ENCODE measurements around the gene AKR1C3.

Gene AKR1C3

DNA sequence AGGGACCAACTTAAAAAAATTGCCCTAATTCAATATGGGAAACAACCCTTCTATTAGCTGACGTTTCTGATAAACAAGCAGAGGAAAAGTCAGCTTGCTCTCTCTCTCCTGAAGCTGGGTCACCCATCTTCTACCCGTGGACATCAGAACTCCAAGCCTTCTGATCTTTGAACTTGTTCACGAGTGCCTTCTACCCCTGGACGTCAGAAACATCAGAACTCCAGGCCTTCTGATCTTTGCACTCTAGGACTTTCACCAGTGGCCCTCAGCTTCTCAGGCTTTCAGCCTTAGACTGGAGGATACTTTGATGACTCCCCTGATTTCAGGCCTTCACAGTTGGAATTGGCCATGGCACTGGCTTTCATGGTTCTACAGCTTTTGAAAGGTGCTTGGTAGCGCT lies 48.9 kb downstream of the AKR1C3 start:
- TF ChIP-seq, protein P1, sequence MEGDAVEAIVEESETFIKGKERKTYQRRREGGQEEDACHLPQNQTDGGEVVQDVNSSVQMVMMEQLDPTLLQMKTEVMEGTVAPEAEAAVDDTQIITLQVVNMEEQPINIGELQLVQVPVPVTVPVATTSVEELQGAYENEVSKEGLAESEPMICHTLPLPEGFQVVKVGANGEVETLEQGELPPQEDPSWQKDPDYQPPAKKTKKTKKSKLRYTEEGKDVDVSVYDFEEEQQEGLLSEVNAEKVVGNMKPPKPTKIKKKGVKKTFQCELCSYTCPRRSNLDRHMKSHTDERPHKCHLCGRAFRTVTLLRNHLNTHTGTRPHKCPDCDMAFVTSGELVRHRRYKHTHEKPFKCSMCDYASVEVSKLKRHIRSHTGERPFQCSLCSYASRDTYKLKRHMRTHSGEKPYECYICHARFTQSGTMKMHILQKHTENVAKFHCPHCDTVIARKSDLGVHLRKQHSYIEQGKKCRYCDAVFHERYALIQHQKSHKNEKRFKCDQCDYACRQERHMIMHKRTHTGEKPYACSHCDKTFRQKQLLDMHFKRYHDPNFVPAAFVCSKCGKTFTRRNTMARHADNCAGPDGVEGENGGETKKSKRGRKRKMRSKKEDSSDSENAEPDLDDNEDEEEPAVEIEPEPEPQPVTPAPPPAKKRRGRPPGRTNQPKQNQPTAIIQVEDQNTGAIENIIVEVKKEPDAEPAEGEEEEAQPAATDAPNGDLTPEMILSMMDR (conservative IDR thresholded peaks at IDR 0.05; ENCODE audit: control insufficient read depth, insufficient read depth, low read depth, low read length) = no peak
- H3K4me3 ChIP-seq (ENCODE audit: control insufficient read depth, low read depth, low read length) = no peak overlapping the region
- DNase-seq (ENCODE audit: low read depth) = no peak

DNA sequence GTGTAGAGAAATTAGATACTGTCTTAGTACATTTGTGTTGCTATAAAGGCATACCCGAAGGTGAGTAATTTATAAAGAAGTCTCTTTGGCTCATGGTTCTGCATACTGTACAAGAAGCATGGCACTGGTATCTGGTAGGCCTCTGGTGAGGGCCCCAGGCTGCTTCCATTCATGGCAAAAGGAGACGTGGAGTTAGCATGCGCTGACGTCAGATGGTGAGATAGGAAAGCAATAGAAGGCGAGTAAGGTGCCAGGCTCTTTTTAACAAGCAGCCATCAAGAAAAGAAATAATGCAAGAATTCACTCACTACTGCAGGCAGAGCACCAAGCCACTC lies 52.7 kb downstream of the AKR1C3 start:
- TF ChIP-seq, protein P1 (conservative IDR thresholded peaks at IDR 0.05; ENCODE audit: control insufficient read depth, insufficient read depth, low read depth, low read length) = no peak
- no peak for DNase-seq (ENCODE audit: low read depth)
- H3K4me3 ChIP-seq (ENCODE audit: control insufficient read depth, low read depth, low read length) = no peak overlapping the region

DNA sequence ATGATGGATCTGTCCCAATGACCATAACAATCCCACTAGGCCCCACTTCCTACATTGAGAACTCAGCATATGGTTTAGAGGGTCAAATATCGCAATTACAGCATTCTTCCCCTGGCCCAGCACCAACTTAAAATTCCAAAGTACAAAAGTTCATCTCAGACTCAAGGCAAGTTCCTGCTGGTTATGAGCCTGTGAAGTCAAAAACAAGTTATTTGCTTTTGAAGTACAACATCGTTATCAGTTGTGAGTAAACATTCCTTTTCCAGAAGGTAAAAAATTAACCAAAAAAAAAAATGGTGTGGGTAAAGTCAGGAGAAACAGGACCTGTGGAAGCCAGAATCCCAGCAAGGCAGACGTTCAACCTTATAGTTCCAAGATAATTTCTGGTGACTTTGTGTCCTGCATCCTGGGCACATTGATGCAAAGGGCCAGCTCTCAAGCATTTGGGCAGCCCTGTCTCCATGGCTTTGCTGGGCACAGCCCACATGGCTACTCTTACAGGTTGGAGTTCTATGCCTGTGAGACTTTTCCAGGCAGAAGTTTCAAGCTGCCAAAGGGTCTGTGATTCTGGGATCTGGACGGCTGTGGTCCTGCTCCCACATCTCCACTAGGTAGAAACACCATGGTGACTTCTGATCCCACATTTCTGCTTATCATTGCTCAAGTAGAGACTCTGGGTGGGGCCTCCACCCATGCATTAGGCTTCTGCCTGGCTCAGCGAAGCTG lies 53.2 kb downstream of the AKR1C3 start:
- no peak for DNase-seq (ENCODE audit: low read depth)
- no peak overlapping the region for H3K4me3 ChIP-seq (ENCODE audit: control insufficient read depth, low read depth, low read length)
- TF ChIP-seq, protein P1 (conservative IDR thresholded peaks at IDR 0.05; ENCODE audit: control insufficient read depth, insufficient read depth, low read depth, low read length) = no peak

DNA sequence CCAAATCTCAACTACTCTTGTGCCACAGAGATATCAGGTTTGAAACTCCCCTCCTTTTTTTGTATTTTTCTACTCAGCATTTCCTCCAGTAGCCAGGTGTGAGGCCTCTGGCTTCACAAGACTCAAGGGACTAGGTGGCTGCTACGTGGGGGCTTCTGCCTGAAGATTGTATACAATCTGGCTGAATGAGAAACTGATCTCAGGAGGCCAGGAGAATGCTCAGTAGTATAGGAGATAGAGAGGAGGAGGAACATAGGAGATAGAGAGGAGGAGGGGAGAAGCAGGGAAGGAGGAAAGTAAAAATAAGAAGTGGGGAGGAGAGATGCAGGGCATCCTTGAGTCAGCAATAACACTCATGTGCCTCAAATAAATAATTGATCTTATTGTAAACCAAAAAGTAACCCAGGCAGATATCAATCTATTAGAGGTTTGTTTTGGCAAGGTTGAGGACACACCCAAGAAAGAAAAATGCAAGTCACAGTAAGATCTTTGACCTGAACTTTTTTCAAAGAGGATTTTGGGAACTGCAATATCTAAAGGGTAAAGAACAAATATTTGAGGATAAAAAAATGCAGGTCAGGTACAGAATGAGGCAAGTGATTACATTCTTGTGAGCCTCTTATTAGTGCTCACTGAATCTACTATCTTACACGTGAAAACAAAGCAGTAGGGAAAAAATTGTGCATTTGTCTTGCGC lies 53.9 kb downstream of the AKR1C3 start:
- DNase-seq (ENCODE audit: low read depth) = no peak
- H3K4me3 ChIP-seq (ENCODE audit: control insufficient read depth, low read depth, low read length) = no peak overlapping the region
- TF ChIP-seq, protein P1 (conservative IDR thresholded peaks at IDR 0.05; ENCODE audit: control insufficient read depth, insufficient read depth, low read depth, low read length) = no peak

DNA sequence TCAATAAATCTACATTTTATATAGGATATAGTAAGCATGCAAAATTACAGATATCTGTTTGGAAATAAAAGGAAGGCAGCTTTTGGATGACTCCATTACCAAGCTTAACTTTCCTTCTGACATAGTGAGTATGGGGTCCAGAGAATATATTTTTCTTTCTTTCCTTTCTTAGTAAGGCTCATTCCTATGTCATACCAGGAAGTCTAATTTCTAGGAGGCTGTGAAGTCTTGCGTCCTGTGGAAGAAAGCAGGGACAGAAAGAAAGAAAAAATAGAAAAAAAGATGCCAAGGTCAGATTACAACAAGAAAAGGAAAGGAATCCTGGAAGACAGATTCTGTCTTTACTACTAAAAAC lies 54.4 kb downstream of the AKR1C3 start:
- H3K4me3 ChIP-seq (ENCODE audit: control insufficient read depth, low read depth, low read length) = no peak overlapping the region
- TF ChIP-seq, protein P1 (conservative IDR thresholded peaks at IDR 0.05; ENCODE audit: control insufficient read depth, insufficient read depth, low read depth, low read length) = no peak
- no peak for DNase-seq (ENCODE audit: low read depth)

DNA sequence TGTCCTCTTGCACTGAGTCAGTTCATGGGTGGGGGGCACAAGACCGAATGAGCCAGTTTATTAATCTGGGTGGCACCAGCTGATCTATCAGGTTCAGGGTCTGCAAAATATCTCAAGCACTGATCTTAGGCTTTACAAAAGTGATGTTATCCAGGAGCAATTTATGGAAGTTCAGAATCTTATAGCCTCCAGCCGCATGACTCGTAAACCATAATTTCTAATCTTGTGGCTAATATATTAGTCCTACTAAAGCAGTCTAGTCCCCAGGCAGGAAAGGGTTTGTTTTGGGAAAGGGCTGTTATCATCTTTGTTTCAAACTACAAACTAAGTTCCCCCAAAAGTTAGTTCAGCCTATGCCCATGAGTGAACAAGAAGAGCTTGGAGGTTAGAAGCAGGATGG lies 56.9 kb downstream of the AKR1C3 start:
- TF ChIP-seq, protein P1 (conservative IDR thresholded peaks at IDR 0.05; ENCODE audit: control insufficient read depth, insufficient read depth, low read depth, low read length) = no peak
- DNase-seq (ENCODE audit: low read depth) = no peak
- H3K4me3 ChIP-seq (ENCODE audit: control insufficient read depth, low read depth, low read length) = no peak overlapping the region
